Fibroblast of peridontal ligament (primary cell): ENCODE data around the gene CCL7.
A peak's percentile ranks its signal among the peaks of the same experiment; 100 is the strongest.

Experiments
- DNase-seq: peaks from one replicate; pipeline ENCODE4 v3.0.0-alpha.2; 2010; ENCODE audit errors: extremely low read depth

The CCL7 gene

DNA sequence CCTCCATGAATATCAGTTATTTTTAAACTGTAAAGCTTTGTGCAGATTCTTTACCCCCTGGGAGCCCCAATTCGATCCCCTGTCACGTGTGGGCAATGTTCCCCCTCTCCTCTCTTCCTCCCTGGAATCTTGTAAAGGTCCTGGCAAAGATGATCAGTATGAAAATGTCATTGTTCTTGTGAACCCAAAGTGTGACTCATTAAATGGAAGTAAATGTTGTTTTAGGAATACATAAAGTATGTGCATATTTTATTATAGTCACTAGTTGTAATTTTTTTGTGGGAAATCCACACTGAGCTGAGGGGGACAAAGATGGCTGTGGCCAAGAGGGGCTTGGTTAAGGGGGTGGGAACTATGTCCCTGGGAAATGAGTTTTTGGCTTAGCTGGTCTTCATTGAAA is 17.9 kb downstream of the CCL7 start:
- DNase-seq = no peak

DNA sequence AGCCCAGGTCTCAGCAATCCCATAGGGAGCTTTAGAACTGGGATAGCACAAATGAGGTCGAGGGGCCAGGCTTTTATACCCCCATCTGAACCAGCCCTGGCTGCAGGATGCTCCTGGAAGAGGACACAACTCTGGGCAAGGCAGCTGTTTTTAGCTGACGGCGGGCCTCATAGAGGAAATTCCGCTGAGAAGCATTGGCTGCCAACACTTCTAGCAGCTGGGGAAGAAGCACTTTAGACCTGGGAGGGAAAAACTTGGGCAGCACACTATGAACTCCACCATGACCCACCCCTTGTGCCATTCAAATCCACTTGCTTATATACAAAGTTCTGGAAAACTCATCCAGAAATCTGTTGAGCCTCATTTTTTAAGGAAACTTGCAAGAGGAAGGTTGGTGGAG is 20.6 kb downstream of the CCL7 start:
- no peak for DNase-seq

DNA sequence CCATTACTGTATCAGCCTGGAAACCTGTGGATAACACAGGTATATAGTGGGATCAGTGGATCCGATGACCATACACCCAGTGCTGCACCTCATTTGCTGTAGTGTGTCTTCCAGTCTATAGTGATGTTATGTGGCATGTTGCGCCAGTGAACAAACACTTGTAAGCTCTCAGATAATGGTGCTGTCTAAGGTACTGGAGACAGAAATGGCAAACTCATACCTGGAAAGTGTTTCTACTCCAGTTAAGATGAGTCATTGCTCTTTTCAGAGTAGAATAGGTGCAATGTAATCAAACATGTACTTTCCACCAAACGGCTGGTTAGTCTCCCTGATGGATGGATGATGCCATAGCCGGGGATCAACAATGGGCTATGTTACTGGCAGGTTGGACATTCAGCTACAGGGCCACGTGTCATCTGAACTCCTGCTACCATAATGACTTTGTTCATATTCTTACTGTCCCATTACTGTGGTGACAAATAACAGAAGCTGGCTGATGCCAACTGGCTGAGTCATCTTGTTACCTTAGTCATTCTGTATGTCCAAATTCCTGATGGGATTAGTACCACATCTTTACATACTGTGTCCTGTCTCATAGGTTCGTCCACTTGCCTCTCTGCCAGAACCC is 21.8 kb downstream of the CCL7 start:
- no peak for DNase-seq

DNA sequence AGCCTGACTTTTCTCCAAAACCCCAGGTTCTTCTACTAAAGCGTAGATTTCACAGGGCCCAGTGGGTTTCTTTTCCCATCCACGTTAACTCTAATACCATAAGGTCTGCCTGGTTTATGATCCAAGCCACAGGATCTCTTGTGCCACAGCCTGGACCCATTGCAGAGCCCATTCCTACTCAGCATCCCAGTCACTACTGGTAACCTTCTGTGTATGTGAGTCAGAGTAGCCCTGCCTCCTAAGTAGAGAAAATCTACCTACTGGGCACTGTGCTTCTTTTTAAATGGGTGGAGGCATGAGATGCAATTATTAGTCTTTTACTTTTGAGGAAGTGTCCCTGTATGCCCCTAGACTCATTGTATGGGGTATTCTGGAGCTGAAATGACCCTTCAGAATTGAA is 29.0 kb downstream of the CCL7 start:
- no peak for DNase-seq

DNA sequence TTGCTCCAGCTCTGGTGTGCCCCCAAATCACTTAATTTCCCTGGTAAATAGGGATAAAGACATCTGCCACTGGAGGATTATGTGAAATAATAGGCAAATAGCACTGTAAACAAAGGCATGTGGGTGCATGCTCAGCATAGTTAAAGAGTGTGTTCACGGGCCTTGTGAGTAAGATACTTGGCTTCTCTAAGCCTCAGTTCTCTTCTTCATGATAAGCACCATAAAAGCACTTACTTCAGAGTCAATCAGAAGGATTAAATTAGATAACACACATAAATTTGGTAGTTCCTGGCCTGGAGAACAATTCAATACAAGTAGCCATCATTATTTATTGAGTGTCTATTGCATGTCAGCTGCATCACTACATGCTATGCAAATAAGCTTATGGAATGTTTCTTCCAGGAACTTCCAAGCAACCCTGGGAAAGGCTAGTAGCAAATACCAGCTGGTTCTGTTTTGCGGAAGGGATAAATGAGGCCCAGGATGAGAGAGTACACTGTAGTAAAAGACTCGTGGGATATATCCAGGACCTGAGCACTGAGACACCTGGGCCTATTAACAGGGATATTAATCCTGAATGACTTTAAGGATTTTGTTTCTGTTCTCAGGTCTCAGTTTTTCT is 30.0 kb downstream of the CCL7 start:
- peak; percentile 43 for DNase-seq

DNA sequence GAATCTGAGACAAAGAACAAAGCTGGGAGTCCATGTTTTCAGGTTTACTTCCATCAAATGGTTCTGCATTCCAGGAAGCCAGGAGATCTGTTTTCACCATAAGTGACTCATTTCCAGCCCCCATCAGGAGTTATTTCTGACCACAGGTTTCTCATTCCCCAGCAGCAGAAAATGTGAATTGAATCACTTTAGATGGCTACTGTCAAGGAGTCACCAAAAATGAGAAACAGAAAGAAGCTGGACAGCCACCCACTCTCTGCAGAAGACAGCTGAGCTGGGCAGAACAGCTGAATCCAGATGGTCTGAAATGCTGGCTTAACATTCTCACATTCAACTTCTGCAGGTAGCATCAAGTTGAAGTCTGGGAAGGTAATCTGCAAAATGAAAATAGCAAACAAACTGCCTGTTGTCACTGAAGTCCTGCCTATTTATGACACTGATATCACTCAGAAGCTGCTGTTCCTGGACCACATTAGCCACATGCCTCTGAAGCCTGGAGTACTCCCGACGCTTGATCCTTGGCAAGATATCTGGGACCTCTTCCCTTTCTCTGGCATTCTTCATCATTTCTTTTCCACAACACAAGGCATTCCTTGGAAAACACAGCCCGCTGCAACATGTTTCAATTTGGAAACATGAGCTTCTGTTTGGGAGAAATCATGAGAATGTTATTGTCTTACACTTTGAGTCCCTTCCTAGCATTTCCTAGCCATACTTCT is 30.8 kb downstream of the CCL7 start:
- DNase-seq = peak; percentile 64

DNA sequence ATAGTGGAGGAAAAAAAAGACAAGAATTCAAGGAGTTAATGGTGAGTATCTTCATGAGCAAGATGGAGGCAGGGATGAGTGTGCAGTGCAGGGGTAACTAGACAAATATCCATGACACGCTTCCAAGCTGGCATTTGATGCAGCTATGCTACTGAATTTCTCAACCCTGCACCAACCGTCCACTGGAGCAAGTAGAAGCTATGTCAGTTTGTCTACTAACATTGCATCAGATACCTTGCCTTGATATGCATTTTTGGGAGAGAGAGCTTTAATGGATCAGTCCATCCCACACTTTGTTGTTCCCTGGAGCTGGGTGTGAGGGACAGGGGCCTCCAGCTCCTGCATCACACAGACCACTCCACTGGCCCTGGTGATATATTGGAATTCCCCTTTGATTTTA is 32.0 kb downstream of the CCL7 start:
- no peak for DNase-seq

DNA sequence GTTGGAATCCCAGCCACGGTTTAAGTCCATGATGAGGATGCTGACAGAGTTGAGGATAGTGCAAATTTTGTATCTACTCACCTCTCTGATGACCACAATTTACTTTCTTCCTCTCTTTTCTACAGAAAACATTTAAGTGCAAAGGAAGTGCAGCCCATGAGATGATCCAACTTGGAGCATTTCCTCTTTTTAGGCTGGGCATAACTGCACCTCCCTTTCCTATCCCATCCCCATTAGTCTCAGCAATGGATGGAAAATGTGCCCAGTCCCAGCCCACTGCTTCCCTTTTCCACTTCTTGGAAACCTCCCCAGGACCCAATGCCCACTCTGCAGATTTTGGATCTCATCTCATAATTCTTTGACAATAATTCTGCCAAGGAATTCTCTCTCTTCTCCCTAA is 32.6 kb downstream of the CCL7 start:
- no peak for DNase-seq

DNA sequence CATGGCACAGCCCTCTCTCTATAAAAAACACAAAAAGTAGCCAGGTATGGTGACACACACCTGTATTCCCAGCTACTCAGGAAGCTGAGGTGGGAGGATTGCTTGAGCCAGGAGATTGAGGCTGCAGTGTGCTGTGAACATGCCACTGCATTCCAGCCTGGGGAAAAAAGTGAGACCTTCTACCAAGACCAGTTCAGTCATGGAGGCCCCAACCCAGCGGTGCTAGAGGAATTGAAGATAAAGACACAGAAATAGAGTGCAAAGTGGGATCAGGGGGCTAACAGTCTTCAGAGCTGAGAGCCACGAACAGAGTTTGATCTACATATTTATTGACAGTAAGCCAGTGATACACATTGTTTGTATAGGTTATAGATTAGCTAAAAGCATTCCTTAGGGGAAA is 33.6 kb downstream of the CCL7 start:
- DNase-seq = no peak

DNA sequence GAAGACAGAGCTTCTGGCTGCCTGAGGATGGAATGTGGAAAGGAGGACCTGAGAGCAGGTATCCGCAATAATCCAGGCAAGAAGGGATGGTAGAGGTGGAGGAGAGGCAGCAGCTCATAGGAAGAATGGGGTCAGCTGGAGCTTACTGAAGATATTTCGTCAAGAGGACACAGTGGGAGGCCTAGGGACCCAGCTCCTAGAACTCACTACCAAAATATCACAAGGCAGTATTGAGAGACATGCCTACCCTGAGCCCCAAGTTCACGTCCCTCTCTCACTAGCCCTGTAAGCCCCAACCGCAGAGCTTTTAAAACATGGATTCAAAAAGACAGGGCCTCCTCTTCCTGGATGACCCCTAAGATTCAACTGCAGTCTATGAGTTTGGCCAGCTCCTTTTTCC is 35.0 kb downstream of the CCL7 start:
- no peak for DNase-seq

DNA sequence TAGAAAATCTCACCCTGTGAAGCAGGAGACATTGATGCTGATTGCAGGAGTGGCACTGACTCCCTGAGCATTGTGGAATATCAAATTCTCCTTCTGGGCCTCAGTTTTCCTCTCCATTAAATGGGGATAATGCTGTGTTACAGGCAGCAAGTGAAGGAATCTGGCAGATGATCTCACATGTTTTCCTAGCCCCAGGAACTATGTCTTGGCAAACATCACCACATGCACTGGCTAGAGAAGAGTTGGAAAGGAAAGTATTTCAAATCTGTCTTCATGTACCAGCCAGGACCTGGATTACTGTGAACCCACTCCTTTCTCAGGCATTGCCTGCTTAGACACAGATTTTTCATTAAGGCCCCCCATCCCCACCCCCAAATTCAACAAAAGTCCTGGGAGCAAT is 35.6 kb downstream of the CCL7 start:
- DNase-seq = no peak

DNA sequence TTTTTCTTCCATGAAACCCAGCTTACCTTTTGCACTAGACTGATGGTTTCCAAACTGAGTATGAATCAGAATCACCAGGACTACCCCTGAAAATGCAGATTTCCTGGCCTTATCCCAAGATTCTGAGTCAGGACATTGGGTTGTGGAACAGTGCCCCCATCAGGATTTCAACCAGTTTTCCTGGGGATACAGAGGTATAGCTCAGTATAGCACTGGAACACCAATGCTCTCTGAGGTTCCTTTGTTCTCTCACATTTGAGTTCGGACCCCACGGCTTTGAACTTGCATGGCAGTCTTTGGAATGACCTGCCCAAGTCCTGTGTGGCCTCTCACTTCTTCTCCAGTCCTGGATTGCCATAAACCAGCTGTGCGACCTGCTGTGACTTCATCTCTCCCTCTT is 36.4 kb downstream of the CCL7 start:
- peak; percentile 80 for DNase-seq

DNA sequence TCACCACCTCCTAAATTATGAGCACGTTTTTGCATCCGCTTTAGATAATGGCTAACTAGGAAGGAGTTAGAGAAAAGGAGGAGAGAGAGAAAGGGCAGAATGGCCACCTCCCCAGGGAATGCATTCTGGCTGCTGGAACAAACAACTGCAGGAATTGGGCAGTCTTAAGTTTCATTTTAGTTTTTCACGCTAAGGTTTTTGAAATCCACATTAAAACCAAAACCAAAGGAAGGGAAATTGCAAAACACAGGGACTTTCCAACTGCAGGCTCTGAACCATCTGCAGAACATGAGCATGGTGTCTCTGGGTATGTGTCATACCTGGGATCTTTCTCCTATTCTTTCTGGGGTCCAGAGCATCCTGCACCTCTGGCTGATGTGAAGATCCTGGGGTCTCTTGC is 37.1 kb downstream of the CCL7 start:
- peak; percentile 88 for DNase-seq

DNA sequence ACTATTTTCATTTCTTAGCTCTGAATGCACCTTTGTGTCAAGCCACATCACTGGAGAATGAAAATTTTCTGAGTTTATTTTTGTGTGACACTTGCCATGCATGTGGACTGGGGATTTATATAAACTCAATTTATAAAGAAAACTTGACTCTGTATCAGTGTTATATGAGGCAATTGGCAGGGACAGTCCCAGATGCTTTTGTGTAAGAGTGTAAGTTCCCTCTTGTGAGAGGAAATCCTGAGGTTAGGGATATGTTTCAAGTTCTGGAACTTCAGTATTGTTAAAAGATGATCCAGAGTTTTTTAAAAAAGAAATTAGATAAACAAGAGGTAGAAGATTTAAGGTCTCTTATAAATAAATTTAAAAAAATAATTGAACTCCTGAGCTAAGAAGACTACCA is 38.4 kb downstream of the CCL7 start:
- peak; percentile 25 for DNase-seq

DNA sequence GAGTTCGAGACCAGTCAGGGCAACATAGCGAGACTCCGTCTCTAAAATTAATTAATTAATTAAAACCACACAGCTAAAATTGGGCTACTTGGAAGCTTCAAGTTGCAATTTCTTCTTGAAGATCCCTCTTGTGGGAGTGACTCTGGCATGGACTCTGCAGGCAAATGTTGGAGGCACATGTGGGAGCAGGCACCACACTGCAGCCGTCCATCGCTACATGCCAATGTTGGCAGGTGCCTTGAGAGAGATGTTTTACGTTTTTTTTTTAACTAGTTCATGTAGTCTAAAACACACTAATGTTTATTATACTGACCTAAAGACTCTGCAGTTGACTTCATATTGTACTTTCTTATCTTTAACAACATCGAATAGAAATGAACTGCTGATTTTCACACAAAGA is 41.3 kb downstream of the CCL7 start:
- no peak for DNase-seq

DNA sequence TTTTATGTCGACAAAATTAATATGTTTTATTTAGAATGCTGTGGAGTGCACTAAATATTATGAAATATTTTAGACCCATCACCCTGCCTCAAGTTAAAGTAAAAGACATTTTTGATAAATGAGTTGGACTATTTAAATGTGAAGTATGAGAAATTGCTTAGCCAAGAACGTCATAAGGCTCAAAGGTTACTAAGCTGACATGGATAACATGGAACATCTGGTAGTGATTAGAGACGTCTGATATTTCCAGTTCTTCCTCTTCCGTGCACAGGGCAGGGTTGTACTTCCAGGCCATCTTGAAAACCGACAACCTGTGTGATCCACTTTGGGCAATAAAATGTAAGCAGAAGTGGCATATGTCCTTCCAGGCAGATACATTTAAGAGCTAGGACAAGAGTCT is 42.1 kb downstream of the CCL7 start:
- DNase-seq = peak; percentile 91

DNA sequence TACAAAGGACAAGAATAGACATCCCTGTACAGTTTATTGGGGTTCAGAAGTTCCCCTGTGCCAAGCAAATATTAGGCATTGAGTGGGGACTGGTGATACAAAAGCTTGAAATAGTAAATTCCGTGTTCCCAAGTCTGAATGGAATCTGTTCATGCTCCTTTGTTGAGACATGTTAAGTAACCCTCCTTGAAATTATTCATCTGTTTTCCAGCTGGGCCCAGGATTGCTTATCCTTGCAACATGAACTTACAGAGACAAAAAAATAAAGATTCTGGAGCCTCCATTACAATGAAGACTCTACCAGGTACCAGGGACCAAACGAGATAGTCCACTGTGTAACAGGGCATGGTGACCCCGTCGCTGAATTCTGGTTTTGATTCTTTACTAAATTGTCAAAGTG is 43.1 kb downstream of the CCL7 start:
- peak; percentile 68 for DNase-seq

DNA sequence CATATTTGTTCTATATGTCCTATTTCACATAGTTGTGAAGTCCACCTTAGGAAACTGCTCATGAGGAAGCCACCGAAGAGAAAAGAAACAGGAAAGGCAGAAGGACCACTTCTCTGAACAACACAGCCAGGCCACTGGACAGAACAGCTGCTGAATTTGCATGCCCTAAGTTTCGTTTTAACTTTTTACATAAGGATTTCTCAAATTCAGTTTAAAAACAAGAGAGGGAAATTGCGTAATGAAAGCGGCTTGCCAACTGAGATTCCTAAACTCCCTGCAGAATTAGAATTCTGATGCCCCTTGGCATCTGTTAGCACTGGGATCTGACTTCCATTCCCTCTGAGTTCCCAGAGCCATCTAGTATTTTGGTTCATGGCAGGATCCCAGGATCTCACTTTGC is 44.3 kb downstream of the CCL7 start:
- DNase-seq = peak; percentile 96

DNA sequence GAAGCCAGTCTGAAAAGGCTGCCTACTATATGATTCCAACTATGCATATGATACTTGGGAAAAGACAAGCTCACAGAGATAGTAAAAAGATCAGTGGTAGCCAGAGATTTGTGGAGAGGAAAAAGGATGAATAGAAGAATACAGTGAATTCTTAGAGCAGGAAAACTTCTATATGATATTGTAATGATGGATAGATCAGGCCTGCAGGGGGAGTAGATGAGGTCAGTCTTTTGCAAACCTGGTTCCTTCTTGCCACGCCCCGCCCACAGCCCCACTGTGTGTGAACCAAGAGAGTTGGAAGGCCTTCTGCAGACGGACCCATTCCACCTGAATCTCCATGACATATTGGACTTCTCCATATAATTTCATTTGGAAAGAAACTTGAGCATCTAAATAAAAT is 48.5 kb downstream of the CCL7 start:
- no peak for DNase-seq

DNA sequence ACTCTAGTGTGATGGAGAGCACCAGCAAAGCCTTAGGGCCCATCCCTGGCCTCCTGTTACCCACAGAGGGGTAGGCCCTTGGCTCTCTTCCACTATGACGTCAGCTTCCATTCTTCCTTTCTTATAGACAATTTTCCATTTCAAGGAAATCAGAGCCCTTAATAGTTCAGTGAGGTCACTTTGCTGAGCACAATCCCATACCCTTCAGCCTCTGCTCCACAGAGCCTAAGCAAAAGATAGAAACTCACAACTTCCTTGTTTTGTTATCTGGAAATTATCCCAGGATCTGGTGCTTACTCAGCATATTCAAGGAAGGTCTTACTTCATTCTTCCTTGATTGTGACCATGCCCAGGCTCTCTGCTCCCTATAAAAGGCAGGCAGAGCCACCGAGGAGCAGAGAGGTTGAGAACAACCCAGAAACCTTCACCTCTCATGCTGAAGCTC is 49.0 kb downstream of the CCL7 start, which contains the start of gene CCL8:
CCL8 (plus strand) TSS at position 397 of the 445 bp plus-strand sequence. CDS start 67 bp downstream, outside the sequence.
- peak; percentile 38 for DNase-seq
